Measurements from ENCODE around the gene ANXA5.

DNA sequence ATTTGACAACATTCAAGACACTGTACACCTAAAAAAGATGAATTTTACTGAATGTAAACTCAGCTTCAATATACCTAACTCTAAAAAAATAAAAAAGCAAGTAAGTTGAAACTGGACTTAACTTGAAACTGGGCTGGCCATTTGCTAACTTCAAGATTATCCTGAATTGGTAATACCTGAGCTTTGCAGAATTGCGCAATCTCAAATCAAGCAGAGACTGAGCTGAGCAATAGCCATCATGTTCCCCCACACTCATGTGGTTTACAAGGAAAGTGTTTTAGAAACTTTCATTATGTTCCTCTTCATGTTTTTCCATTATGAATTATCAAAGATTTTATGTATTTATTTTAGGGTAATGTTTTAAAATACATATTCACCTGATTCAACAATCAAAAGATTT is 38.7 kb downstream of the ANXA5 start:
- TF ChIP-seq, protein P1, sequence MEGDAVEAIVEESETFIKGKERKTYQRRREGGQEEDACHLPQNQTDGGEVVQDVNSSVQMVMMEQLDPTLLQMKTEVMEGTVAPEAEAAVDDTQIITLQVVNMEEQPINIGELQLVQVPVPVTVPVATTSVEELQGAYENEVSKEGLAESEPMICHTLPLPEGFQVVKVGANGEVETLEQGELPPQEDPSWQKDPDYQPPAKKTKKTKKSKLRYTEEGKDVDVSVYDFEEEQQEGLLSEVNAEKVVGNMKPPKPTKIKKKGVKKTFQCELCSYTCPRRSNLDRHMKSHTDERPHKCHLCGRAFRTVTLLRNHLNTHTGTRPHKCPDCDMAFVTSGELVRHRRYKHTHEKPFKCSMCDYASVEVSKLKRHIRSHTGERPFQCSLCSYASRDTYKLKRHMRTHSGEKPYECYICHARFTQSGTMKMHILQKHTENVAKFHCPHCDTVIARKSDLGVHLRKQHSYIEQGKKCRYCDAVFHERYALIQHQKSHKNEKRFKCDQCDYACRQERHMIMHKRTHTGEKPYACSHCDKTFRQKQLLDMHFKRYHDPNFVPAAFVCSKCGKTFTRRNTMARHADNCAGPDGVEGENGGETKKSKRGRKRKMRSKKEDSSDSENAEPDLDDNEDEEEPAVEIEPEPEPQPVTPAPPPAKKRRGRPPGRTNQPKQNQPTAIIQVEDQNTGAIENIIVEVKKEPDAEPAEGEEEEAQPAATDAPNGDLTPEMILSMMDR (IDR thresholded peaks at IDR 0.05), result no peak
- TF ChIP-seq POLR2A (IDR thresholded peaks at IDR 0.05), result no peak
